Thoracic aorta (tissue), 2 donors: ENCODE results near the gene TAAR6. TPM values are rescaled to one million over a fixed set of nuclear protein-coding genes. Genes with fewer than 3 reads are reported as not detected.

Source experiments
- ATAC-seq: fragments of 150-250 bp; one replicate; pipeline ENCODE4 v1.8.0; 2017; ENCODE audit warnings: low read depth; ENCODE audit not compliant: insufficient number of reproducible peaks, low FRiP score
- DNase-seq: peaks from one replicate; pipeline ENCODE4 v3.0.0-alpha.2; 2020; ENCODE audit warnings: low spot score
- H3K27ac ChIP-seq, 2 donors: fragments of 200-600 bp; sonication (generic); 1 replicate in 1 of 2; 2 replicates in 1 of 2; pipeline ENCODE4 v1.5.1; 2016; ENCODE audit warnings: mild to moderate bottlenecking in 2 of 2, moderate library complexity in 2 of 2
- H3K27me3 ChIP-seq: fragments of 200-600 bp; sonication (generic); replicated peaks from 2 replicates; pipeline ENCODE4 v1.6.0; 2016; ENCODE audit warnings: mild to moderate bottlenecking; ENCODE audit not compliant: insufficient read depth
- H3K36me3 ChIP-seq: fragments of 200-600 bp; sonication (generic); one replicate; pipeline ENCODE4 v1.5.1; 2016
- H3K4me1 ChIP-seq, 2 donors: fragments of 200-600 bp; sonication (generic); 1 replicate in 1 of 2; 2 replicates in 1 of 2; pipeline versions ENCODE4 v1.5.1 to v1.6.0; 2016; ENCODE audit warnings: low read depth in 2 of 2, mild to moderate bottlenecking in 1 of 2; ENCODE audit not compliant: control insufficient read depth in 1 of 2
- H3K4me3 ChIP-seq: fragments of 200-600 bp; sonication (generic); 2 replicates; pipeline ENCODE4 v1.5.1; 2016; ENCODE audit warnings: mild to moderate bottlenecking
- H3K9me3 ChIP-seq: fragments of 200-600 bp; sonication (generic); 2 replicates; pipeline ENCODE4 v1.5.1; 2016
- total RNA-seq, 2 donors: library from RNA; depleted of rRNA; stranded (reverse); fragments of >200 nt; gene quantifications; one replicate each; pipeline versions ENCODE4 v1.1.0 to v1.2.3, GENCODE V29; 2016
- TF ChIP-seq, protein P1 (sequence below): fragments of 200-600 bp; sonication (generic); IDR thresholded peaks from one replicate; pipeline ENCODE4 v1.5.1; 2019; ENCODE audit warnings: antibody characterized with exemption

The TAAR6 gene, protein sequence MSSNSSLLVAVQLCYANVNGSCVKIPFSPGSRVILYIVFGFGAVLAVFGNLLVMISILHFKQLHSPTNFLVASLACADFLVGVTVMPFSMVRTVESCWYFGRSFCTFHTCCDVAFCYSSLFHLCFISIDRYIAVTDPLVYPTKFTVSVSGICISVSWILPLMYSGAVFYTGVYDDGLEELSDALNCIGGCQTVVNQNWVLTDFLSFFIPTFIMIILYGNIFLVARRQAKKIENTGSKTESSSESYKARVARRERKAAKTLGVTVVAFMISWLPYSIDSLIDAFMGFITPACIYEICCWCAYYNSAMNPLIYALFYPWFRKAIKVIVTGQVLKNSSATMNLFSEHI
- total RNA-seq, result not detected

DNA sequence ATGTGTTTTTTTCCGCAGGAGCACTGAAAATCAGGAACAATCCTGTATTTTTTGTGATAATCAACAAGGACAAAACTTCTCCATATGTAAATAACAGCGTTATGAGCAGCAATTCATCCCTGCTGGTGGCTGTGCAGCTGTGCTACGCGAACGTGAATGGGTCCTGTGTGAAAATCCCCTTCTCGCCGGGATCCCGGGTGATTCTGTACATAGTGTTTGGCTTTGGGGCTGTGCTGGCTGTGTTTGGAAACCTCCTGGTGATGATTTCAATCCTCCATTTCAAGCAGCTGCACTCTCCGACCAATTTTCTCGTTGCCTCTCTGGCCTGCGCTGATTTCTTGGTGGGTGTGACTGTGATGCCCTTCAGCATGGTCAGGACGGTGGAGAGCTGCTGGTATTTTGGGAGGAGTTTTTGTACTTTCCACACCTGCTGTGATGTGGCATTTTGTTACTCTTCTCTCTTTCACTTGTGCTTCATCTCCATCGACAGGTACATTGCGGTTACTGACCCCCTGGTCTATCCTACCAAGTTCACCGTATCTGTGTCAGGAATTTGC lies at the start of gene TAAR6:
Gene TAAR6 (plus strand): TSS at position 102 of the 557 bp plus-strand sequence. CDS start 0 bp downstream, at position 102.
- Histone ChIP-seq H3K4me1 (no peaks in the 10 kb centered on the region), H3K9me3 (no peaks in the 10 kb centered on the region), H3K36me3 (no peaks in the 10 kb centered on the region), H3K27me3 (no peaks in the 10 kb centered on the region), H3K27ac (no peak within 1 kb of the TSS), H3K4me3 (no peak within 1 kb of the TSS)
- TF ChIP-seq, protein P1, sequence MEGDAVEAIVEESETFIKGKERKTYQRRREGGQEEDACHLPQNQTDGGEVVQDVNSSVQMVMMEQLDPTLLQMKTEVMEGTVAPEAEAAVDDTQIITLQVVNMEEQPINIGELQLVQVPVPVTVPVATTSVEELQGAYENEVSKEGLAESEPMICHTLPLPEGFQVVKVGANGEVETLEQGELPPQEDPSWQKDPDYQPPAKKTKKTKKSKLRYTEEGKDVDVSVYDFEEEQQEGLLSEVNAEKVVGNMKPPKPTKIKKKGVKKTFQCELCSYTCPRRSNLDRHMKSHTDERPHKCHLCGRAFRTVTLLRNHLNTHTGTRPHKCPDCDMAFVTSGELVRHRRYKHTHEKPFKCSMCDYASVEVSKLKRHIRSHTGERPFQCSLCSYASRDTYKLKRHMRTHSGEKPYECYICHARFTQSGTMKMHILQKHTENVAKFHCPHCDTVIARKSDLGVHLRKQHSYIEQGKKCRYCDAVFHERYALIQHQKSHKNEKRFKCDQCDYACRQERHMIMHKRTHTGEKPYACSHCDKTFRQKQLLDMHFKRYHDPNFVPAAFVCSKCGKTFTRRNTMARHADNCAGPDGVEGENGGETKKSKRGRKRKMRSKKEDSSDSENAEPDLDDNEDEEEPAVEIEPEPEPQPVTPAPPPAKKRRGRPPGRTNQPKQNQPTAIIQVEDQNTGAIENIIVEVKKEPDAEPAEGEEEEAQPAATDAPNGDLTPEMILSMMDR, result no peak
- ATAC-seq (no peak), DNase-seq (no peak)

DNA sequence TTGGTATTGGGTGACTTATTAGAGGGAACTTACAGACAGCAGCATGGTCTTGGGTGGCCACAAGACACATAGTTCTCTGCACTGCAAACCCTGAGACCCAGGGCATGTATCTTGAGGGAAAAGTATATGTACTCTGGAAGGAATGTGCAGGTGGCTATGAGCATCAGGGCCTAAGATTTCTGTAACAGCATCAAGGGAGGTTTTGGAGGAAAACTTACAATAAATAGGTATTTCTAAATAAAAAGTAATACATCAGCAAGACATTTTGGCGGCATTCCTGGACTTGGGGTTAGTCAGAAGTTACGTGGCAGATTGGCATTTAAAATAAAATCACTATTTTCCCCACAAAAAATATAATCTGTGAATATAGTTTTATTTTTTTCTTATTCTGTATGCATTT lies 49.2 kb upstream of the TAAR6 start:
- no peak for ATAC-seq
- TF ChIP-seq, protein P1, result no peak
- Histone ChIP-seq H3K4me1 (peaks cover 0 to 5% of the 10 kb centered on the region in 2 donors), H3K36me3 (no peaks in the 10 kb centered on the region), H3K27me3 (no peaks in the 10 kb centered on the region), H3K9me3 (no peaks in the 10 kb centered on the region), H3K4me3 (no peak overlapping the region), H3K27ac (peak overlapping the region in 1 of 2 donors; percentile 19)
- no peak for DNase-seq

- TF ChIP-seq, protein P1, result no peak
- ATAC-seq (no peak), DNase-seq (no peak)
- no peak overlapping the region for H3K4me3 ChIP-seq
- no peak overlapping the region for H3K27ac ChIP-seq
- H3K9me3 ChIP-seq, result no peaks in the 10 kb centered on the region
- H3K27me3 ChIP-seq, result no peaks in the 10 kb centered on the region
- H3K36me3 ChIP-seq, result no peaks in the 10 kb centered on the region
- H3K4me1 ChIP-seq, result peaks cover 0 to 5% of the 10 kb centered on the region in 2 donors
Observed at GRCh38 chr6:132524646-132525045, 45.5 kb upstream of the TAAR6 start.

GRCh38 chr6:132525866-132526265 lies 44.3 kb upstream of the TAAR6 start:
- H3K27me3 ChIP-seq, result no peaks in the 10 kb centered on the region
- no peaks in the 10 kb centered on the region for H3K36me3 ChIP-seq
- ATAC-seq, result no peak
- TF ChIP-seq, protein P1, result no peak
- no peak for DNase-seq
- no peaks in the 10 kb centered on the region for H3K9me3 ChIP-seq
- peaks cover 0 to 5% of the 10 kb centered on the region in 2 donors for H3K4me1 ChIP-seq
- no peak overlapping the region for H3K4me3 ChIP-seq
- H3K27ac ChIP-seq, result no peak overlapping the region

DNA sequence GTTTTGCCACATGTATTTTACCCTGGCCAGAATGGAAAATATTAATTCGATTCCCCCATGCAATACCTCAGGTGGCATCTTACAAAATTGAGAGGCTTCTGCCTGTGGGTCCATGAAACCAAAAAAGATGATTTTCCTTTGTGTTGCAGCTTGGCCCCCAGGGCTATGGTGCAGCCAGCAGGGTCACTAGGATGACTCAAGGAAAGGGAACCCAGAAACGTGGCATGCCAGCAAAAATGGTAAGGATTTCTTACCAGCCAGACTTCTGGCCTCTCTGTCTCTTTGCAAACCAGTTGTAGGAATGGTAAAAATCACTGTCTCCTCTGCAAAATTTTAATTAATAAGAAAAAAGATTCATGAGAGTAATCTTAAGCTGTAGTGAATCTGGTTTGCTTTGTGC lies 43.7 kb upstream of the TAAR6 start:
- Histone ChIP-seq H3K9me3 (no peaks in the 10 kb centered on the region), H3K4me3 (no peak overlapping the region), H3K4me1 (peaks cover 0 to 3% of the 10 kb centered on the region in 2 donors), H3K27me3 (no peaks in the 10 kb centered on the region), H3K36me3 (no peaks in the 10 kb centered on the region), H3K27ac (no peak overlapping the region)
- TF ChIP-seq, protein P1, result no peak
- DNase-seq (no peak), ATAC-seq (no peak)
